Parathyroid adenoma (tissue), 2 donors: ENCODE data around the gene TARS1.

Experiments
- H2AFZ ChIP-seq: fragments of 300-600 bp; sonication (generic); one replicate; pipeline ENCODE4 v1.7.0; 2017; ENCODE audit warnings: antibody characterized with exemption, mild to moderate bottlenecking
- H3K27ac ChIP-seq: fragments of 300-600 bp; sonication (generic); one replicate; pipeline ENCODE4 v1.7.0; 2017
- H3K27me3 ChIP-seq: fragments of 300-600 bp; sonication (generic); one replicate; pipeline ENCODE4 v1.7.0; 2017; ENCODE audit warnings: low read length; ENCODE audit not compliant: control insufficient read depth, insufficient read depth
- H3K36me3 ChIP-seq: fragments of 300-600 bp; sonication (generic); one replicate; pipeline ENCODE4 v1.7.0; 2017; ENCODE audit warnings: low read length; ENCODE audit not compliant: control insufficient read depth, insufficient read depth
- H3K4me1 ChIP-seq: fragments of 300-600 bp; sonication (generic); one replicate; pipeline ENCODE4 v1.7.0; 2017; ENCODE audit warnings: control low read depth
- H3K4me2 ChIP-seq: fragments of 300-600 bp; sonication (generic); one replicate; pipeline ENCODE4 v1.7.0; 2017; ENCODE audit warnings: low read length
- H3K4me3 ChIP-seq: fragments of 300-600 bp; sonication (generic); one replicate; pipeline ENCODE4 v1.7.0; 2017; ENCODE audit warnings: low read depth, low read length
- H3K79me2 ChIP-seq: fragments of 300-600 bp; sonication (generic); one replicate; pipeline ENCODE4 v1.7.0; 2017; ENCODE audit warnings: control low read depth
- H3K9ac ChIP-seq: fragments of 300-600 bp; sonication (generic); one replicate; pipeline ENCODE4 v1.7.0; 2017; ENCODE audit warnings: mild to moderate bottlenecking
- H3K9me3 ChIP-seq: fragments of 300-600 bp; sonication (generic); one replicate; pipeline ENCODE4 v1.7.0; 2017; ENCODE audit warnings: low read length; ENCODE audit not compliant: control insufficient read depth
- TF ChIP-seq, protein P1 (sequence below): fragments of 300-600 bp; sonication (generic); IDR thresholded peaks from one replicate; pipeline ENCODE4 v1.7.0; 2017; ENCODE audit warnings: antibody characterized with exemption, mild to moderate bottlenecking
- donor health status: primary hyperparathyroidism.

Gene TARS1

DNA sequence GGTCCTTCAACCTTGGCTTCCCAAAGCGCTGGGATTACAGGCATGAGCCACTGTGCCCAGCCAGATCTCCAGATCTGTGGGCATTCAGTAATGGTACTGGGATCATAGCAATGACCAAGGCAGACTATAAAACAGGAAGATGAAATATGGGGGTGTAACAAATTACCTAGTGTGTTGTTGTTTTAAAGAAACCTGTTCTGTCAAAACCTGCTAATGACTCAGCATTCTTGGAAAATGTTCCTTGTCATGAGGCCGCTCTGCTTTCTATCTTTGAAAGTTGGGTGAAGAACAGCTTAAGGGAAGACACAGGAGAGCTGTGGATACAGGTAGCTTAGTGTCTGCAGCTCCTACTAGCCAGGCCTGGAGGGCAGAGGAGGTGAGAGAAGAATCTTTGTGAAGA lies 19.4 kb downstream of the TARS1 start:
- Histone ChIP-seq H3K79me2 (no peaks in the 10 kb centered on the region), H3K4me1 (no peaks in the 10 kb centered on the region), H3K4me3 (no peak overlapping the region), H3K27me3 (no peaks in the 10 kb centered on the region), H3K36me3 (no peaks in the 10 kb centered on the region), H2AFZ (no peak overlapping the region), H3K9ac (no peak overlapping the region), H3K9me3 (no peaks in the 10 kb centered on the region), H3K4me2 (no peak overlapping the region), H3K27ac (no peak overlapping the region)
- TF ChIP-seq, protein P1, sequence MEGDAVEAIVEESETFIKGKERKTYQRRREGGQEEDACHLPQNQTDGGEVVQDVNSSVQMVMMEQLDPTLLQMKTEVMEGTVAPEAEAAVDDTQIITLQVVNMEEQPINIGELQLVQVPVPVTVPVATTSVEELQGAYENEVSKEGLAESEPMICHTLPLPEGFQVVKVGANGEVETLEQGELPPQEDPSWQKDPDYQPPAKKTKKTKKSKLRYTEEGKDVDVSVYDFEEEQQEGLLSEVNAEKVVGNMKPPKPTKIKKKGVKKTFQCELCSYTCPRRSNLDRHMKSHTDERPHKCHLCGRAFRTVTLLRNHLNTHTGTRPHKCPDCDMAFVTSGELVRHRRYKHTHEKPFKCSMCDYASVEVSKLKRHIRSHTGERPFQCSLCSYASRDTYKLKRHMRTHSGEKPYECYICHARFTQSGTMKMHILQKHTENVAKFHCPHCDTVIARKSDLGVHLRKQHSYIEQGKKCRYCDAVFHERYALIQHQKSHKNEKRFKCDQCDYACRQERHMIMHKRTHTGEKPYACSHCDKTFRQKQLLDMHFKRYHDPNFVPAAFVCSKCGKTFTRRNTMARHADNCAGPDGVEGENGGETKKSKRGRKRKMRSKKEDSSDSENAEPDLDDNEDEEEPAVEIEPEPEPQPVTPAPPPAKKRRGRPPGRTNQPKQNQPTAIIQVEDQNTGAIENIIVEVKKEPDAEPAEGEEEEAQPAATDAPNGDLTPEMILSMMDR = no peak

DNA sequence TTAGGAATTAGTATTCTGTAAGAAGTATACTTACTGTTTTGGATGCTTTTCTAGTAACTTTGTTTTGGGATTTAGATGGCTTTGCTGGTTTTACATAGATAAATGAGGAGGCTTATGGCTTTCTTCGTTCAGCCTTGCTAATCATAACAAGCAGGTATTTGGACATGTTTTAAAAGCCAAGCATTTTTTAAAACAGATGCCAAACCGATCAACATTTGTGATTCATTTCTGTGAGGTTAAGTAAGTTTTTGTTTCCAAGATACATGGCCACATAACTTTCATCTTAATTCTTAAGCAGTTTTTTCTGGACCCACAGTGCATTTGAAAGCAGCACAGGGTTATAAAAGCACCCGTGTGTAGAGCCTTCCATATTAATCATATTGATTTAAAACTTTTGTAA lies 21.7 kb downstream of the TARS1 start:
- no peaks in the 10 kb centered on the region for H3K79me2 ChIP-seq
- H3K36me3 ChIP-seq = no peaks in the 10 kb centered on the region

DNA sequence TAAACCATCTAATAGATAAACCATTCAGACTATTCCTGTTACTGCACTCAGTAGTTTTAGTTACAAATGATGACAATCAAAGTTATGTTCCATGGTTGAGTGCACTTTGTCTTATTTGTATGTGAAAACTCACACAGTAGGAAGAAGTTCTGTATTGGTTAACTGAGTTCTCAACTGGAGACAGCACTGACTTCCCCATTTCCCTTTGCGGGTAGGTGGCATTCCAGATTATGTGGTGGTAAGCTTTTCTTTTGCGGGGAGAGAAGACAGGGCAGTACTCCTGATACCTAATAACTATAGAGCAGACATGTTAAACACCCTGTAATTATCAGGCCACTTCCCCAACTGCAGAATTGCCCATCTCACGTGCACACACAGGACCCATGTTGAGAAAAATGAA lies 24.4 kb downstream of the TARS1 start:
- Histone ChIP-seq H3K27ac (no peak overlapping the region), H2AFZ (no peak overlapping the region), H3K9ac (no peak overlapping the region), H3K4me3 (no peak overlapping the region), H3K9me3 (no peaks in the 10 kb centered on the region), H3K4me2 (no peak overlapping the region), H3K79me2 (no peaks in the 10 kb centered on the region), H3K36me3 (no peaks in the 10 kb centered on the region), H3K4me1 (no peaks in the 10 kb centered on the region), H3K27me3 (no peaks in the 10 kb centered on the region)
- TF ChIP-seq, protein P1 = no peak

More for the DNA sequence above, 21.7 kb downstream of the TARS1 start:
- H3K4me1 ChIP-seq = no peaks in the 10 kb centered on the region
- H2AFZ ChIP-seq = no peak overlapping the region
- no peaks in the 10 kb centered on the region for H3K27me3 ChIP-seq
- H3K4me2 ChIP-seq = no peak overlapping the region
- TF ChIP-seq, protein P1 = no peak
- no peaks in the 10 kb centered on the region for H3K9me3 ChIP-seq
- no peak overlapping the region for H3K9ac ChIP-seq
- H3K27ac ChIP-seq = no peak overlapping the region
- no peak overlapping the region for H3K4me3 ChIP-seq

DNA sequence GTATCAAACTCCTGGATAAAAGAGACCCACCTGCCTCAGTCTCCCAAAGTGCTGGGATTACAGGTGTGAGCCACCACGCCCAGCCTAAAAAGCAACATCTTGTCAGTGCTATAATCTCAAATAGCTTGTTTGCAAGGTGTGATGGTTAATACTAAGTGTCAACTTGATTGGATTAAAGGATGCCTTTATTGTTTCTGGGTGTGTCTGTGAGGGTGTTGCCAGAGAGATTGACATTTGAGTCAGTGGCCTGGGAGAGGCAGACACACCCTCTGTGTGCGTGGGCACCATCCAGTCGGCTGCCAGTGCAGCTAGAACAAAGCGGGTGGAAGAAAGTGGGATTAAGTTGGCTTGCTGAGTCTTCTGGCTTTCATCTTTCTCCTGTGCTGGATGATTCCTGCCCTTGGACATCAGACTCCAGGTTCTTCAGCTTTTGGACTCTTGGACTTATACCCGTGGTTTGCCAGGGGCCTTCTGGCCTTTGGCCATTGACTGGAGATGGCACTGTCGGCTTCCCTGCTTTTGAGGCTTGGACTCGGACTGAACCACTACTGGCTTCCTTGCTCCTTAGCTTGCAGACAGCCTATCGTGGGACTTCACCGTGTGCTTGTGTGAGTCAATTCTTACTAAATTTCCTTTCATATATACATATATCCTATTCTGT lies 28.1 kb downstream of the TARS1 start:
- H3K36me3 ChIP-seq = no peaks in the 10 kb centered on the region
- TF ChIP-seq, protein P1 = no peak

DNA sequence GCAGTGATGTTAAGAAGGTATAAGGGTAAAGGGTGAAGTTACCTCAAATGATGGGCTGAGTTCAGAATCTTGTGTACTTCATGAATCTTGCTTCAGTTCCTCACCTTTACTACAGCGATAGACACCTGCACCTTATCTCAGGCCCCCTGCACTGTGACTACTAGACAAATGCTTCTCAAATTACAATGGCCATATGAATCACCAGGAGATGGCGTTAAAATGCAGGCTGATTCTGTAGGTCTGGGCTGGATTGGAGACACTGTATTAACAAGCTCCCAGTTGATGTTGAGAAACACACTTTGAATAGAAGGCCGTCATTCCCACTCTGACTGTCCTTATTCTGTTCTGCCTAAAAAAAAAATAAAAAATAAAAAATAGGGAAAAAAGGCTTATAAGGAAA lies 29.8 kb downstream of the TARS1 start:
- TF ChIP-seq, protein P1 = peak; percentile 48
- H3K4me2 ChIP-seq = no peak overlapping the region
- no peak overlapping the region for H3K4me3 ChIP-seq
- H3K79me2 ChIP-seq = no peaks in the 10 kb centered on the region
- no peak overlapping the region for H3K9ac ChIP-seq
- H3K4me1 ChIP-seq = peaks cover 4% of the 10 kb centered on the region
- no peaks in the 10 kb centered on the region for H3K27me3 ChIP-seq
- H2AFZ ChIP-seq = no peak overlapping the region
- no peak overlapping the region for H3K27ac ChIP-seq
- H3K36me3 ChIP-seq = no peaks in the 10 kb centered on the region
- no peaks in the 10 kb centered on the region for H3K9me3 ChIP-seq

More for the DNA sequence above, 28.1 kb downstream of the TARS1 start:
- H3K4me1 ChIP-seq = peaks cover 4% of the 10 kb centered on the region
- no peak overlapping the region for H3K9ac ChIP-seq
- no peak overlapping the region for H3K4me2 ChIP-seq
- no peak overlapping the region for H3K27ac ChIP-seq
- H3K79me2 ChIP-seq = no peaks in the 10 kb centered on the region
- H3K9me3 ChIP-seq = no peaks in the 10 kb centered on the region
- no peaks in the 10 kb centered on the region for H3K27me3 ChIP-seq
- H2AFZ ChIP-seq = no peak overlapping the region
- H3K4me3 ChIP-seq = no peak overlapping the region
